MCF 10A (cell line): ENCODE measurements around the gene CAMK1. TPM values are rescaled to one million over a fixed set of nuclear protein-coding genes. Genes with fewer than 3 reads are reported as not detected.
A peak's percentile ranks its signal among the peaks of the same experiment; 100 is the strongest.

ENCODE experiments used
- BruUV-seq: library from RNA; stranded (reverse); fragments of 400-500 nt; replicated peaks from 2 replicates; lab custom pipeline; 2021; lab: Mats Ljungman, UMichigan
- CTCF ChIA-PET: fragments of 300-600 bp; sonication (Branson Sonifier 250); formaldehyde crosslinking; extraction: SDS; loops from one replicate; lab custom pipeline; 2021; ENCODE audit warnings: antibody characterized with exemption, inconsistent platforms; lab: Yijun Ruan, JAX
- POLR2A ChIA-PET: fragments of 300-600, 350-650 bp; sonication (Branson Sonifier 250); formaldehyde crosslinking; extraction: SDS; loops from one replicate; lab custom pipeline; 2020; ENCODE audit warnings: antibody characterized with exemption, inconsistent platforms; lab: Yijun Ruan, JAX
- DNase-seq: peaks from one replicate; pipeline ENCODE4 v3.0.0-alpha.2; 2018; ENCODE audit not compliant: unreplicated experiment
- H3K27ac Mint-ChIP-seq: one replicate; pipeline ENCODE4 v1.8.0; 2022; ENCODE audit warnings: mild to moderate bottlenecking, low read depth, mixed read lengths; ENCODE audit not compliant: unreplicated experiment
- H3K27me3 Mint-ChIP-seq: one replicate; pipeline ENCODE4 v1.8.0; 2022; ENCODE audit warnings: mixed read lengths; ENCODE audit not compliant: insufficient read depth, unreplicated experiment
- H3K36me3 Mint-ChIP-seq: one replicate; pipeline ENCODE4 v1.8.0; 2022; ENCODE audit warnings: mild to moderate bottlenecking, moderate library complexity, mixed read lengths; ENCODE audit not compliant: insufficient read depth, unreplicated experiment
- H3K4me1 Mint-ChIP-seq: one replicate; pipeline ENCODE4 v1.8.0; 2022; ENCODE audit warnings: mixed read lengths; ENCODE audit not compliant: insufficient read depth, unreplicated experiment
- H3K4me3 Mint-ChIP-seq: one replicate; pipeline ENCODE4 v1.8.0; 2022; ENCODE audit warnings: mild to moderate bottlenecking, moderate library complexity, mixed read lengths; ENCODE audit not compliant: unreplicated experiment
- H3K9me3 Mint-ChIP-seq: one replicate; pipeline ENCODE4 v1.8.0; 2022; ENCODE audit warnings: mixed read lengths; ENCODE audit not compliant: unreplicated experiment
- intact Hi-C: fragments of 100-400 bp; cut with micrococcal nuclease; formaldehyde crosslinking; loops from 2 replicates; pipeline ENCODE4 v1.14.1; 2022
- total RNA-seq: library from RNA; stranded (reverse); gene quantifications from 2 replicates; pipeline ENCODE4 v1.2.3, GENCODE V29; 2022
- TF ChIP-seq, protein P1 (sequence below): fragments of 200-600 bp; IDR thresholded peaks from one replicate; pipeline ENCODE4 v1.8.0; 2022; ENCODE audit warnings: antibody characterized with exemption, mild to moderate bottlenecking; ENCODE audit not compliant: unreplicated experiment

CAMK1 gene
- total RNA-seq, 1 experiment from 2014 or later = 8.3 TPM

DNA sequence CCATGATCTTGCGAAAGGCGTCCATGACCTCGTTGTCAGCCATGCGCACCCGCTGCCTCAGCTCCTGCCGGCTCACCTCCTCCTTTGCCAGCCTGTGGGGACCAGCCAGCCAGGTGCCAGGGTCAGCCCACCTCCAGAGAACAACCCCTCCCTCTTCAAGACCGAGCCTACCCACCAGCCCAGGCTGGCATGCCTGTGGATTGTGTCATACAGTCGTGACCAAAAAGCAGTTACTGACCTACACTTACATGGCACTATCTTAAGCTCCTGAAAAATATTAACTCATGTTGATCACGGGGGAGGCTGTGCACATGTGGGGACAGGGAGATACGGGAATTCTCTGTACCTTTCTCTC is 10.7 kb upstream of the CAMK1 start:
- Mint-ChIP-seq H3K36me3 (peaks cover 27% of the 10 kb centered on the region), H3K27me3 (no peaks in the 10 kb centered on the region), H3K9me3 (no peaks in the 10 kb centered on the region), H3K4me1 (peaks cover 16% of the 10 kb centered on the region), H3K4me3 (no peak overlapping the region), H3K27ac (no peak overlapping the region)
- TF ChIP-seq, protein P1, sequence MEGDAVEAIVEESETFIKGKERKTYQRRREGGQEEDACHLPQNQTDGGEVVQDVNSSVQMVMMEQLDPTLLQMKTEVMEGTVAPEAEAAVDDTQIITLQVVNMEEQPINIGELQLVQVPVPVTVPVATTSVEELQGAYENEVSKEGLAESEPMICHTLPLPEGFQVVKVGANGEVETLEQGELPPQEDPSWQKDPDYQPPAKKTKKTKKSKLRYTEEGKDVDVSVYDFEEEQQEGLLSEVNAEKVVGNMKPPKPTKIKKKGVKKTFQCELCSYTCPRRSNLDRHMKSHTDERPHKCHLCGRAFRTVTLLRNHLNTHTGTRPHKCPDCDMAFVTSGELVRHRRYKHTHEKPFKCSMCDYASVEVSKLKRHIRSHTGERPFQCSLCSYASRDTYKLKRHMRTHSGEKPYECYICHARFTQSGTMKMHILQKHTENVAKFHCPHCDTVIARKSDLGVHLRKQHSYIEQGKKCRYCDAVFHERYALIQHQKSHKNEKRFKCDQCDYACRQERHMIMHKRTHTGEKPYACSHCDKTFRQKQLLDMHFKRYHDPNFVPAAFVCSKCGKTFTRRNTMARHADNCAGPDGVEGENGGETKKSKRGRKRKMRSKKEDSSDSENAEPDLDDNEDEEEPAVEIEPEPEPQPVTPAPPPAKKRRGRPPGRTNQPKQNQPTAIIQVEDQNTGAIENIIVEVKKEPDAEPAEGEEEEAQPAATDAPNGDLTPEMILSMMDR = no peak
- POLR2A ChIA-PET = interaction anchor here (1.2 to 2.3 kb wide), 2 partner anchors 11 to 13 kb away, joined by 3 to 7 read pairs; partner anchors contain the start of genes ARPC4 and TADA3
- intact Hi-C loops = no loop called here
- CTCF ChIA-PET = interaction anchor here (0.6 to 0.7 kb wide), 2 partner anchors 11 to 167 kb away, joined by 3 read pairs; no protein-coding TSS in a partner anchor
- no TSS peak for BruUV-seq
- no peak for DNase-seq

DNA sequence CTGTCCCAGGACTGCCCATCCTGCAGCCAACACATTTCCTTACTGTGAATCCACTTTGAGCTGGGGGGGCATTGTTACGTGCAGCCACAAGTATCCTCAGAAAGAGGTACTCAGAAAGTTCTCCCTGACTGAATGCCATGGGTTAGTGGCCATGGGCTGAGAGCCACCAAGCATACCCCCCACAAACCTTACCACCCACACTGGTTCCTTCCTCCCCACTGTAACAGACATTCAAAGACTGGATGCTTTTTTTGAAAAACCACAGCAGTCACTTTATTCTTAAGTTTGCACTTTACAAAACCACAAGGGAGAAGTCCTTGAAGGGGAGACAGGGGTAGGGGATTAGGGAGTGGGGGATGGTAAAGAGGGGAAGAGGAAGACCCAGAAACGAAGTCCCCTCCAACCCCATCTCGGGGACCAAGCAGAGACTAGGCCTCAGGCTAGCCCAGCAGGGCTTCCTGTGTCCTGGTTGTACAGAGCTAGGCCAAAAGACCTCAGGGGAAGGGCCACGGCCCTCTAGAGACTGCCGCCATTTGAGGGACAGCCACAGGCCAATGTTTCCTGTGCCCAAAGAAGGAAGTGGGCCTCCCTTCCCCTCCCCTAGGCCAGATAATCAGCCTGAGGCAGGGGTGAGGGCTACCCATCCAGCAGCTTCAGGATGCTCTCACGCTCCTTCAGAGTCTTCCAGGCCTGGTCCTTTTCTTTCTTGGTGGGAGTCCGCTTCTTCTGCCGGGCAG is 10.1 kb upstream of the CAMK1 start:
- TF ChIP-seq, protein P1 = no peak
- CTCF ChIA-PET = interaction anchor here (0.7 kb wide), 1 partner anchor 11 kb away, joined by 3 read pairs; no protein-coding TSS in a partner anchor
- BruUV-seq = TSS peak; percentile 71
- peaks cover 16% of the 10 kb centered on the region for H3K4me1 Mint-ChIP-seq
- no peaks in the 10 kb centered on the region for H3K9me3 Mint-ChIP-seq
- no peak overlapping the region for H3K27ac Mint-ChIP-seq
- no peaks in the 10 kb centered on the region for H3K27me3 Mint-ChIP-seq
- H3K4me3 Mint-ChIP-seq = no peak overlapping the region
- H3K36me3 Mint-ChIP-seq = peaks cover 22% of the 10 kb centered on the region
- intact Hi-C loops = no loop called here
- POLR2A ChIA-PET = interaction anchor here (1.2 to 2.3 kb wide), 2 partner anchors 11 to 13 kb away, joined by 3 to 7 read pairs; partner anchors contain the start of genes ARPC4 and TADA3
- no peak for DNase-seq

DNA sequence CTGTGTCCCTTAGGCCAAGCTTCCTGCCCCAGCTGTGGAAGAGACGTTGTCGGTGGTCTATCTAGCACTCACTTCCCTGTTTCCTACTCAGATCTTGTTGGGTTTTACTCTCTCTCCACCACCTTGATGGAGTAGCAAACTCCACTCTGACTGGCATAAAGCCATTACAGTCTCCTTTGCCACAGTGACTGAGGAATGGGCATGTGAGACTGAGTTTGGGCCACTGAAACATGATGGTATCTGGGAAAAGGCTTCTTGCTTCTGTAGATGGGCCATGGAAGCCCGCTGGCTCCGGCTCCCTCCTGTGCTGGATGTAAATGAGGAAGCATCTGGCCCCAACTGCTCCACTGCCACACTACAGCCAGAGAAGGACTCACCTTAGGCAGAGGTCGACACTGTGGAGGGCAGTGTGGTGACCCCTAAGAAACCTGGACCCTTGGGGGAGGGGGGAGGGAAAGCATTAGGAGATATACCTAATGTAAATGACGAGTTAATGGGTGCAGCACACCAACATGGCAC is 9.4 kb upstream of the CAMK1 start:
- Mint-ChIP-seq H3K36me3 (peaks cover 19% of the 10 kb centered on the region), H3K4me3 (no peak overlapping the region), H3K9me3 (no peaks in the 10 kb centered on the region), H3K27me3 (no peaks in the 10 kb centered on the region), H3K27ac (no peak overlapping the region), H3K4me1 (peaks cover 16% of the 10 kb centered on the region)
- CTCF ChIA-PET = no interaction called here
- BruUV-seq = no TSS peak
- TF ChIP-seq, protein P1 = no peak
- DNase-seq = no peak
- POLR2A ChIA-PET = interaction anchor here (2.0 to 2.5 kb wide), 2 partner anchors 14 to 29 kb away, joined by 6 to 8 read pairs; partner anchors contain the start of genes ARPC4, OGG1 and TADA3
- intact Hi-C loops = no loop called here
